Esophagus muscularis mucosa (tissue), 4 donors: Measurements from ENCODE around the gene DAPK1. TPM values are rescaled to one million over a fixed set of nuclear protein-coding genes. Genes with fewer than 3 reads are reported as not detected.

Source experiments
- DNase-seq: peaks from one replicate; pipeline ENCODE4 v3.0.0-alpha.2; 2017; ENCODE audit errors: extremely low spot score
- H3K27ac ChIP-seq, 4 donors: fragments of 200-600 bp; sonication (generic); replicated peaks in 1 of 4; 1 replicate in 3 of 4; 2 replicates in 1 of 4; pipeline ENCODE4 v1.5.1; 2016 to 2019; ENCODE audit warnings: mild to moderate bottlenecking in 1 of 4
- H3K27me3 ChIP-seq, 4 donors: fragments of 200-600 bp; sonication (generic); one replicate each; pipeline versions ENCODE4 v1.5.1 to v1.6.0; 2016 to 2019
- H3K36me3 ChIP-seq, 4 donors: fragments of 200-600 bp; sonication (generic); one replicate each; pipeline ENCODE4 v1.5.1; 2016 to 2019
- H3K4me1 ChIP-seq, 4 donors: fragments of 200-600 bp; sonication (generic); one replicate each; pipeline ENCODE4 v1.5.1; 2016 to 2019
- H3K4me3 ChIP-seq, 4 donors: fragments of 200-600 bp; sonication (generic); 1 replicate in 2 of 4; 2 replicates in 2 of 4; pipeline ENCODE4 v1.5.1; 2016 to 2019; ENCODE audit warnings: mild to moderate bottlenecking in 4 of 4, moderate library complexity in 1 of 4
- H3K9me3 ChIP-seq, 4 donors: fragments of 200-600 bp; sonication (generic); 1 replicate in 3 of 4; 2 replicates in 1 of 4; pipeline ENCODE4 v1.5.1; 2016 to 2019
- EP300 ChIP-seq: sonication (generic); formaldehyde crosslinking; IDR thresholded peaks from one replicate; pipeline ENCODE4 v1.6.1; 2017; ENCODE audit warnings: antibody characterized with exemption
- POLR2A ChIP-seq: fragments of 450-650 bp; IDR thresholded peaks from one replicate; pipeline ENCODE4 v1.6.1; 2017; ENCODE audit warnings: antibody characterized with exemption, moderate library complexity, mild to moderate bottlenecking, low read depth
- POLR2AphosphoS5 ChIP-seq, 2 donors: sonication (generic); formaldehyde crosslinking; IDR thresholded peaks; one replicate each; pipeline ENCODE4 v1.6.1; 2017; ENCODE audit warnings: antibody characterized with exemption in 2 of 2
- WGBS: methylation state at CpG from one replicate; pipeline ENCODE4 v1.1.5; 2018; 5-methylcytosine and 5-hydroxymethylcytosine counted together
- intact Hi-C: fragments of 100-400 bp; cut with DNase I; formaldehyde crosslinking; loops from one replicate; pipeline ENCODE4 v1.15.1; 2023
- total RNA-seq, 4 donors: library from RNA; depleted of rRNA; stranded (reverse); fragments of >200 nt; gene quantifications; one replicate each; pipeline versions ENCODE4 v1.1.0 to v1.2.1, GENCODE V29; 2016
- TF ChIP-seq, protein P1 (sequence below), 3 experiments: fragments of 200-600 bp in 2 of 3; fragments of 450-650 bp in 1 of 3; sonication (generic) in 2 of 3; IDR thresholded peaks; one replicate each; pipeline ENCODE4 v1.5.1; 2017 to 2019; ENCODE audit warnings: antibody characterized with exemption in 3 of 3, mild to moderate bottlenecking in 2 of 3, moderate library complexity in 1 of 3

The DAPK1 gene
- total RNA-seq, 4 donors from 2014 or later: 51.7 to 96.8 (median 80.7) TPM

DNA sequence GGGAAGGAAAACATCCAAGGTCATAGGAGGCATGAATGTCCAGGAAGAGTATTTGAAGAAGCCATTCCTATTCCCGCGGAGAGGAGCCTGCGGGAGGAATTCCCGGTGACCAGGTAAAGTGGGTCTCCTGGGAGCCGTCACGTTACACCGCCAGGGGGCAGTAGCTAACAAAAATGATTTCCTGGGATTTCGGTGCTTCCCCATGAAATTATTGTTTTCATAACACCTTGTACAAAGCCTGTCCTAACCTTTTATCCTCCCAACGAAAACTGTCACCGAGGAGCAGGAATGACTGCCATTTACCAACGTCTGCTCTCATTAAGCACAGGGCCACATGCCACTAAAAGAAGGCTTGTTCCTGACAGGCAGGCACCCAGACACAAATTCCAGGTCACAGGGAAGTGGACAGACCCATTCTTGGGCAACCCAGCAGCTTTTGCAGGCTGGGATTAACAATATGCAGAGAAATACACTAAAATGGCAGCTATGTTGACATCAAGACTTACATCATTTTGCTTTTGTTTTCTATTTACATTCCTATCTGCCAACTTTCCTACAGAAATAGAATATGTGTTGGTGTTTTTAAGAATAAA, 187.1 kb downstream of the DAPK1 start:
- no peak for TF ChIP-seq POLR2A
- TF ChIP-seq, protein P1, sequence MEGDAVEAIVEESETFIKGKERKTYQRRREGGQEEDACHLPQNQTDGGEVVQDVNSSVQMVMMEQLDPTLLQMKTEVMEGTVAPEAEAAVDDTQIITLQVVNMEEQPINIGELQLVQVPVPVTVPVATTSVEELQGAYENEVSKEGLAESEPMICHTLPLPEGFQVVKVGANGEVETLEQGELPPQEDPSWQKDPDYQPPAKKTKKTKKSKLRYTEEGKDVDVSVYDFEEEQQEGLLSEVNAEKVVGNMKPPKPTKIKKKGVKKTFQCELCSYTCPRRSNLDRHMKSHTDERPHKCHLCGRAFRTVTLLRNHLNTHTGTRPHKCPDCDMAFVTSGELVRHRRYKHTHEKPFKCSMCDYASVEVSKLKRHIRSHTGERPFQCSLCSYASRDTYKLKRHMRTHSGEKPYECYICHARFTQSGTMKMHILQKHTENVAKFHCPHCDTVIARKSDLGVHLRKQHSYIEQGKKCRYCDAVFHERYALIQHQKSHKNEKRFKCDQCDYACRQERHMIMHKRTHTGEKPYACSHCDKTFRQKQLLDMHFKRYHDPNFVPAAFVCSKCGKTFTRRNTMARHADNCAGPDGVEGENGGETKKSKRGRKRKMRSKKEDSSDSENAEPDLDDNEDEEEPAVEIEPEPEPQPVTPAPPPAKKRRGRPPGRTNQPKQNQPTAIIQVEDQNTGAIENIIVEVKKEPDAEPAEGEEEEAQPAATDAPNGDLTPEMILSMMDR (IDR thresholded peaks at IDR 0.05): peak; percentile 67 to 82 (median 74)
- intact Hi-C loops: loop anchor here (5.0 to 10.0 kb wide), 4 partner anchors 43 to 360 kb away; partner anchors contain the start of genes CDK20 and CTSL
- Histone ChIP-seq H3K4me1 (peaks cover 0 to 26% (median 19%) of the 10 kb centered on the region in 4 donors), H3K27ac (peak overlapping the region in 3 of 4 donors; percentile 8 to 51 (median 9)), H3K9me3 (no peaks in the 10 kb centered on the region), H3K4me3 (no peak overlapping the region), H3K27me3 (no peaks in the 10 kb centered on the region), H3K36me3 (peaks cover 0 to 52% (median 25%) of the 10 kb centered on the region in 4 donors)
- 33% methylated on average over 11 of the region's 11 CpGs for WGBS
- DNase-seq: peak; percentile 89

DNA sequence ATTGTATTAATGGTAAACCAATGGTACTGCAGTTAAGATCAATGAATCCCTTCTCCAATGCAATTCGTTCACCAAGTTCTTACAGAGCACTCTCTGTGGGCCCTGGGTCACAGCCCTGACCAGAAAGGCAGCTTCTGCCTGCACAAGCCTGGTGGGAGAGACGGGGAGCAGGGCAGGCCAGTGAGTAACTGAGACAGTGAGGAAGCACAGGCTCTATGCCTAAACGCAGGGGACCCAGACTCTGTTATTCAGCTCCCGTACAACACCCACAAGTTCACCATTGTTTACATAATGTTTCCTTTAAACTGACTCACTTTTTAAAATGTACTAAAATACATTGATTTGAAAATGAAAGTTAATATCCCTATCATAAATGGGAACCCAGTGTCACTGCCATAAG, 187.8 kb downstream of the DAPK1 start:
- TF ChIP-seq POLR2AphosphoS5 (IDR thresholded peaks at IDR 0.05): no peak
- TF ChIP-seq, protein P1 (IDR thresholded peaks at IDR 0.05): no peak
- no peak for TF ChIP-seq POLR2A
- TF ChIP-seq EP300: no peak
- H3K9me3 ChIP-seq: no peaks in the 10 kb centered on the region
- 55% methylated on average over 4 of the region's 4 CpGs for WGBS
- peak; percentile 72 for DNase-seq
- H3K27ac ChIP-seq: peak overlapping the region in 3 of 4 donors; percentile 15 to 51 (median 33)
- H3K4me1 ChIP-seq: peaks cover 0 to 26% (median 19%) of the 10 kb centered on the region in 4 donors
- H3K36me3 ChIP-seq: peaks cover 0 to 52% (median 22%) of the 10 kb centered on the region in 4 donors
- no peaks in the 10 kb centered on the region for H3K27me3 ChIP-seq
- H3K4me3 ChIP-seq: no peak overlapping the region
- intact Hi-C loops: loop anchor here (10.0 kb wide), 2 partner anchors 289 to 359 kb away; partner anchors contain the start of gene CDK20

DNA sequence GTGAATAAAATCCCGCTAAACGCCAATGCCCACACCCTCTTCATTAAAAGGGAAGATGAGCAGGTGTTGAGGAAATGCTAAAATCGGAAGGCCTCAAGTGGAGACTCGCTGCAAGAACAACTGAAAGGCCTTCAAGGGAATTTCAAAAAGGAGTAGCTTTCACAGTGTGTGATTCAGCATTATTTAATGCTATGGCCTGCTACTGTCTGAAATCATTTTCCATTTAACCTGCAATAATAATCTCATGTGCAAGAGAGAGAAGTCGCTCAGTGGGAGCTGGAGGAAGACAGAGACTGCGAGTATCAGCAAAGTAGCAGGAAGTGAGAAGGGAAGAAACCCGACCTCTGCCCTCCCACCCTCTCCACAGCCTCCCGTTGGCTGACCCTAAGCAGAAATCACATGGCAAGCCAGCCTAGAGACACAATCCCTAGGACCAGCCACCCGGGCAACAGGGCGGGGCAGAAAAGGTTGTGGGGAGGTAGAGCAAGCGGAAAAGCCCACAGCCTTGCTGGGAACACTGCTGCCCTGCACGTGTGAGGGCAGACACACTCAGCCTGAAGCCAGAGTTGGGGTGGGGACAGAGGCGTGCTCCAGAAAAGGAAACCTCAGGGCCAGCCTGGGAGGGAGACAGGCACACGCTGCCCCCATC, 188.3 kb downstream of the DAPK1 start:
- Histone ChIP-seq H3K27ac (peak overlapping the region in 3 of 4 donors; percentile 15 to 33 (median 30)), H3K4me1 (peaks cover 0 to 30% (median 21%) of the 10 kb centered on the region in 4 donors), H3K9me3 (no peaks in the 10 kb centered on the region), H3K27me3 (no peaks in the 10 kb centered on the region), H3K36me3 (peaks cover 0 to 50% (median 20%) of the 10 kb centered on the region in 4 donors), H3K4me3 (no peak overlapping the region)
- 72% methylated on average over 11 of the region's 14 CpGs for WGBS
- intact Hi-C loops: loop anchor here (10.0 kb wide), 2 partner anchors 289 to 359 kb away; partner anchors contain the start of gene CDK20
- DNase-seq: peak; percentile 92
- TF ChIP-seq, protein P1 (IDR thresholded peaks at IDR 0.05): no peak
- TF ChIP-seq EP300: no peak
- TF ChIP-seq POLR2A: no peak
- TF ChIP-seq POLR2AphosphoS5 (IDR thresholded peaks at IDR 0.05): no peak

DNA sequence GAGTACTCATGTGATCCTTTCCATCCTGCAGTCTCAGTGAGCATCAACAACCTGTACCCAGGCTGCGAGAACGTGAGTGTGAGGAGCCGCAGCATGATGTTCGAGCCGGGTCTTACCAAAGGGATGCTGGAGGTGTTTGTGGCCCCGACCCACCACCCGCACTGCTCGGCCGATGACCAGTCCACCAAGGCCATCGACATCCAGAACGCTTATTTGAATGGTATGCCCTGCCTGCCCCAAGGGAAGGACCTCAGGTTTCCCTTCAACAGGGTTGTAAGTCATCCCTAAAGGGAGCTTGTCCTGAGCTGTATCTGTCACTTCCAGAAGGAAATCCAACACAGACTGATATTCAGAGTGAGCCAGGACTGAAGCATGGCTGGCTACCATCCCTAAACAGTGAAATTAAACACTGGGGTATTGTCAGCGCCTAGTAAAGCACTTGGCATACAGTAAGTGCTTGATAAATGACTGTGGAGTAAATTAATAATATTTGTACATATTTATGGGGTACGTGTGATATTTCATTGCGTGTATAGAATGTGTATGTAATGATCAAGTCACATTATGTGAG, 188.9 kb downstream of the DAPK1 start:
- intact Hi-C loops: loop anchor here (10.0 kb wide), 2 partner anchors 288 to 358 kb away; partner anchors contain the start of gene CDK20
- Histone ChIP-seq H3K4me3 (no peak overlapping the region), H3K36me3 (peaks cover 0 to 44% (median 14%) of the 10 kb centered on the region in 4 donors), H3K27me3 (no peaks in the 10 kb centered on the region), H3K4me1 (peaks cover 0 to 36% (median 24%) of the 10 kb centered on the region in 4 donors), H3K27ac (peak overlapping the region in 2 of 4 donors; percentile 30 to 33), H3K9me3 (no peaks in the 10 kb centered on the region)
- TF ChIP-seq POLR2AphosphoS5 (IDR thresholded peaks at IDR 0.05) (no peak), POLR2A (no peak), EP300 (no peak)
- TF ChIP-seq, protein P1 (IDR thresholded peaks at IDR 0.05): no peak
- no peak for DNase-seq
- WGBS: 90% methylated on average over 4 of the region's 14 CpGs
